ENCODE measurements around the gene MLANA.

The MLANA gene

GRCh38 chr9:5909976-5910375, 19.3 kb downstream of the MLANA start:
- no peak for DNase-seq

DNA sequence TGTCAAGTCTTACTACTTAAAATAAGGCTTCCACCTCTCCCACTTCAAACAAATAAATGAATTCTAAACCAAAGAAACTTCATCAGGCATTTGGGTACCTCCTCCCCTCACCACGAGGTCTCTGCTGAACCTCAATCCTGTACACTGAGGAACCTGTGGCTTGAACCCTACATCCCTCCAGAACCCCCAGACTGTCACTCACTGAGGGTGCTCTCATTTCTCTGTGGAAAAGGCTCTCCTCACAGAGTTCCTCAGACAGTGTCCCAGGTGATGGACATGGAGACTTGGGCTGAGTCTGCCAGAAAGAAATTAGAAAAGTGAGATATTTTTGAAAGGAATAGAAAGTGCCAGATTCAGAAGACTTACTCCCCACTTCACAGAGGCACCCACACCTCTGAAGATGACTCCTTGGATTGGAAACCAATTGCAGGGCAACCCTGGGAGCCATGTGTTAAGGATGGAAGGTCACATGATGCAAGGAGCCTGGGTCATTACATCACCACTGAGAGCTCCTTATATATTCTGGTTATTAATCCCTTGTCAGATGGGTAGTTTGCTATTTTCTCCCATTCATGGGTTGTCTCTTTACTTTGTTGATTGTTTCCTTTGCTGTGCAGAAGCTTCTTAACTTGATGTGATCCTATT, 19.8 kb downstream of the MLANA start:
- no peak for DNase-seq

DNA sequence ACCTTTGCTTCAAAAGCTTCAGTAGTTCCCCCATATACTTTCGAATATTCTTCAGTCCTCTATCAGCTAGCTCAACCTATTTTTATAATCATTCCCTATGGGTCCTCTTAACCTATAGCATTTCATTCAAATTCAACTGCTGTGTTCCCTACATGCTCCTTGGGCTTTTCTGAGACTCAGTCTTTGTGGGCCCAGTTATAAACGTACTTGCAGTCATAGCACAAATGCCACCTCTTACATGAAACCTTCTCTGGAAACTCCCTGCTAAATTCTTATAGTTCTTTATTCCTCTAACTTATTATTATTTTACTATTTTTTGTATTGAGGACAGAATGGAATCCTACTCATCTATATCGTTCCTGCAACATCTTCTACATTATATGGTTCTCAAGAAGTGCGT, 24.7 kb downstream of the MLANA start:
- DNase-seq = no peak

DNA sequence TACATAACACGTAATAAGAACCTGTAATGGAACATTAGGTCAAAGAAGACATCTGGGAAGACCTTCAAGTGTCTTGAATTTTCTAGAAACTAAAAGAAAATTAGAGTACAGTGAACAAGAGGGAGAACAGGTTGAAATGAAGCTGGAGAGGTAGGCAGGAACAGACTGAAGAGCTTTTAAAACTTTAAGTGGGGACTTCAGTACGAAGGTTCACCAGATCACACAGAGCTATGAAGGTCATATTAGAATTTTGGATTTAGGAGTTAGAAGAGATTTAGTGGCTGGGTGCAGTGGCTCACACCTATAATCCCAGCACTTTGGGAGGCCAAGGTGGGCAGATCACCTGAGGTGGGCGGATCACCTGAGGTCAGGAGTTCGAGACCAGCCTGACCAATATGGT, 26.6 kb downstream of the MLANA start:
- DNase-seq = no peak

DNA sequence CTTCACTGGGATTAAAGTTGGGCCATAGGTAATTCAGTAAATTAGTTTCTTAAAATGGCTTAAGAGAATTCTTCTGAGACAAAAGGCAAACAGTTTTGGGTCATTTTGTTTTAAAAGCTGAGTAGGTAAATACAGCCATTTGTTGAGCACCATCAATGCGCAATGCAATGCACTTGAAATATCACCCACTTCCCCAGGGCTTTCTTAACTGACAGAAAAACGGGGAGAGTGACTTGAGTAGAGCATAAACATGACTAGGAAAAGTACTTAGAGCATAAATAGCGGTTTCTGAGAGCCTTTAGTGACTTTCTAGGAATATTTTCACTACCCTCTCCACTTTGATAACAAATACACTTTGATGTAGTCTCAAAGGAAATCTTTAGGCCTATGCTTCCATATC, 27.2 kb downstream of the MLANA start:
- no peak for DNase-seq

DNA sequence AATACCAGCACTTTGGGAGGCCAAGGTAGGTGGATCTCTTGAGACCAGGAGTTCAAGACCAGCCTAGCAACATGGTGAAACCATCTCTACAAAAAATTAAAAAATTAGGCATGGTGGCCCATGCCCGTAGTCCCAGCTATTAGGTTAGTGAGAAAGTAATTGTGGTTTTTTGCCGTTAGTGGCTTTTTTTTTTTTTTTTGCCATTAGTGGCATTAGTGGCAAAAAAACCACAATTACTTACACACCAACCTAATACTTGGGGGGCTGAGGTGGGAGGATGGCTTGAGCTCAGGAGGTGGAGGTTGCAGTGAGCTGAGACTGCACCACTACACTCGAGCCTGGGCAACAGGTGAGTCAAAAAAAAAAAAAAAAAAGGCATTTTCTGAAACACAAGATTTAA, 27.8 kb downstream of the MLANA start:
- DNase-seq = no peak

DNA sequence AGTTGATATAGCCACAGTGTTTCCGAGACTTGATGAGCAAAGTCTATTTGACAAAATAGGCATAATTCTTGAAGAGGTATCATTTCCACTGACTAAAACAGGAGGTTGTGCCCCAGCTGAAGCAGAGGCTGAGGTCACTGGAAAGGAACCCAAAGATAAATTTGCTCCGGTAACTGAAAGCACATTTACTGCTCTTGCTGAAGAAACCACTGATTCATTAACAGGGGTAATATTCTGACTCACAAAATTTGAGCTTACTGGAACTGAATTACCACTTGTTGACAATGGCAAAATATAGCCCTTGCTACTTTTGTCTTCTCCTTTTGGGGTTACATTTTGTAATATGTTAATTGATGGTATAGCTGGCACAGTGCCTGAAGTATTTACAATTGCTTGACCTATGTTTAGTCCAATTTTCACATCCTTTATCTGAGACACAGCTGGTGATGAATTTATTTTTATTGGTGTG, 30.2 kb downstream of the MLANA start:
- DNase-seq = no peak

DNA sequence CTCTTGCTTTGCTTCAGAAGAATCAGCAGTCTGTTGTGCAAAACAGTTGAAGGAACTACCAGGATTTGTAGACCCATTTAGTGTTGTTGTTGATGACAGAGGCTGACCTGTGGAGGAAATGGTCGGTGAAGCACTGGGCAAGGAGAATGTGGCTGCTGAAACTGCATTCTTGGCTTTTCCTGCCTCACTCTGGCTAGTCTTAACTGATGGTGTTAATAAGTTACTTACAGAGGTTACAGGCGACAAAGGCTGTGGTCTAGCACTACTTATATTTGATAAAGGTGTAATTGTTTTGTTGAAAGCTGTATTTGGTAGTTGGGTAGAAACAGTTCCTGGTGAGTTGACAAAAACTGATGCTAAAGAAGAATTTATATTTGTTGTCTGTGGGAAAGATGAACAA, 31.5 kb downstream of the MLANA start:
- no peak for DNase-seq

GRCh38 chr9:5931657-5932056, 41.0 kb downstream of the MLANA start:
- DNase-seq = no peak

DNA sequence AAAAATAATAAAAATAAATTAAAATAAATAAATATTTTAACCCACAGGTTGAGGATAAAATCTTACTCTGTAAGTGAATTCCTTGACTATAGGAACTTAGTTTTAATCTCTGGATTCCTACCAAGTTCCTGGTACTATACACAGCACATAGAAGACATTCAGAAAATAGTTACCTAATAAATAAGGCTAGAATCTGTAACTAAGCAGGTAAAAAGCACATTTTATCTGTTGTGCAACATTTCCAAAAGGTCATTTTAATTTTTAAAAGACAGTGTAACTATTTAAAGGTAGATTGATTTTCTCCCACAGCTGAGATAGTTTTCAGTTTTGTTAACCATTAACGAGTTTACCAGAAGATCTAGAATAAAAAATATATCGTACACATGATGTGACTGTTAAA, 47.8 kb downstream of the MLANA start:
- no peak for DNase-seq

GRCh38 chr9:5939530-5939929, 48.8 kb downstream of the MLANA start:
- no peak for DNase-seq

GRCh38 chr9:5941214-5941613, 50.5 kb downstream of the MLANA start:
- no peak for DNase-seq

GRCh38 chr9:5945112-5945511, 54.4 kb downstream of the MLANA start:
- no peak for DNase-seq

DNA sequence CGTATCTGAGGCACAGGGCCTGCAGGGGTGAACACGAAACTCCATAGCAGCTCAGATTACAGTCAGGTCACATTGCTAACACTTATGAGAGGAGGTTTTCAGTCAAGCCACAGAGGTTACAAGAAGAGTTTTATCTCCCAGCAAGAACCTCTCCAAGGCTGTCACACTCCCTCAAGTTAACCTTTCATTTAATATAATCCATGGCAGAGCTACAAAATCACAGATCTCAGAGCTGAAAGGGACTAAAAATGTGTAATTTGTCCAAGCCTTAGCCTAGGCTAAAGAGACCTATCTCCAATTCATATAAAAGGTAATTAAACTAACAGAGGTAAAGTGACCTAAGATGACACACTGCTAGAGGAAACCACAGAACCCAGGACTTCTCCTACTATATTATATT, 57.2 kb downstream of the MLANA start:
- no peak for DNase-seq

DNA sequence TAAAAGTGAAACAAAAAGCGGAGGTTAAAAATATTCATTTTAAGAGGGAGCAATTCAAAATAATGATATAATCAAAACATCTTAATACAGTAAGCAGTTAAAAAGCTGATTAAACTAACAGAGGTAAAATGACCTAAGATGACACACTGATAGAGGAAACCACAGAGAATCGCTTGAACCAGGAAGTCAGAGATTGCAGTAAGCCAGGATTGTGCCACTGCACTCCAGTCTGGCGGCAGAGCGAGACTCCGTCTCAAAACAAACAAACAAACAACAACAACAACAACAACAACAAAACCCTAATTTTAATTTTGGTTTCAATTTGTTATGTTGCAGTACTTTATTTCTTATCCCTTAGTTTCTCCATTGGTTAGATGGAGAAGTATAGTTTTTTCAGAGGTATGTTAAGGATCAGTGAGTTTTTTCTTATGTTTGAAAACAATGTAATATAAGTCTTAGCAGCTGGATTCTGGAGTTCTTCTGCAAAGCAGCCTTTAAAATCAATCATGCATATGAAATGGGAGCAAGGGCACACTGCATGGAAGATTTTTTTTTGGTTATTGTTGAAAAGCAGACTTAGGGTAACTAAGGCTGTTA, 58.5 kb downstream of the MLANA start:
- DNase-seq = peak; percentile 28 to 41

GRCh38 chr9:5950261-5950660, 59.6 kb downstream of the MLANA start:
- DNase-seq = no peak

DNA sequence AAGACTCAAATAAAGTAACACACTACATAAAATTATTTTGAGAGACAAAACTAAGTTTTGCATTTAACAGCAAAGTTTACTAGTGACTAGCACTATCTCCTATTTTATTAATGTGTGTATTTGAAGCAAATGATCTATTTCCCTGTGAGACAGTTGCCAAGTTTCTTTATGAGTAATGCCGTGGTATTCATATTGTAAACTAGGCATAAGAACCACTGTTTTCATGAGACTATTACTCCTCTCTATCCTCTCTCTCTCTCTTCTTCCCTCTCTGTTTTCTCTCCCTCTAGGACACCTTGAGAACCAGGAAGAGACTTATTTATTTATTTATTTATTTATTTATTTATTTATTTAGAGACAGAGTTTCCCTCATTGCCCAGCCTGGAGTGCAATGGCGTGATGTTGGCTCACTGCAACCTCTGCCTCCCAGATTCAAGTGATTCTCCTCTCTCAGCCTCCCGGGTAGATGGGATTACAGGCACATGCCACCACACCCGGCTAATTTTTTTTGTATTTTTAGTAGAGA, 61.1 kb downstream of the MLANA start:
- DNase-seq = no peak

GRCh38 chr9:5953743-5954707, 63.3 kb downstream of the MLANA start:
- DNase-seq = no peak

DNA sequence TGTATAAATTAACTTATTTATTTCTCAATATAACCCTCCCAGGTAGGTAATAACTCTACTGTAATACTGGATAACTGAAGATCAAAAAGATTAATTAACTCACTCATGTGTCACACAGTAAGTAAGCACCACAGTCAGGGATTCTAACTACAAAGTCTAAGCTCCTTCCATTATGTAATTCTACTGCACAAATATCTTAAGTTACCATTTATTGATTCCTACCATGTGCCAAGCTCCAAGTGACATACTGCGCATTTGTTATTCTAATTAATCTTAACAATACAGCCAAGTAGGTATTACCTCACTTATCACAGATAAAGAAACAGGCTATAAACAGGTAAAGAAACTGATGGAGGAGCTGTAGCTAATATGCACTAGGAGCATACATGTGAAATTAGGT, 66.5 kb downstream of the MLANA start:
- DNase-seq = no peak

GRCh38 chr9:5958273-5958672, 67.6 kb downstream of the MLANA start:
- DNase-seq = no peak

Measured in AML-193 (cell line).